Testis (tissue), 2 donors: ENCODE measurements around the gene NELL2.
"Not testable (repeated sequence)": the region's sequence is repeated elsewhere in the genome, so short reads cannot be mapped to it uniquely, and the experiment has no call there.

Experiments used
- CTCF ChIP-seq, 3 experiments: fragments of 450-650 bp in 2 of 3; fragments of 200-600 bp in 1 of 3; sonication (generic) in 1 of 3; IDR thresholded peaks; one replicate each; pipeline ENCODE4 v1.5.1; 2016 to 2019; ENCODE audit warnings: antibody characterized with exemption in 3 of 3, mild to moderate bottlenecking in 2 of 3, moderate library complexity in 1 of 3
- POLR2A ChIP-seq: fragments of 450-650 bp; IDR thresholded peaks from one replicate; pipeline ENCODE4 v1.6.1; 2017; ENCODE audit warnings: antibody characterized with exemption, mild to moderate bottlenecking, moderate library complexity

- TF ChIP-seq CTCF (IDR thresholded peaks at IDR 0.05); POLR2A: not testable (repeated sequence)
Observed at GRCh38 chr12:44821702-44822101, 54.4 kb downstream of the NELL2 start.
